Activated B cell treated with CpG ODN at 0.5 μM for 24 hours (primary cell): ENCODE results near the gene RAP1GAP2. TPM values are rescaled to one million over a fixed set of nuclear protein-coding genes. Genes with fewer than 3 reads are reported as not detected.

ENCODE experiments used
- ATAC-seq: fragments of 200-7000 bp; cut with Tn5 transposase; one replicate; pipeline ENCODE4 v1.10.0; 2021; ENCODE audit warnings: low read depth, mild to moderate bottlenecking, moderate library complexity
- CTCF ChIA-PET: fragments of 350-600 bp; sonication (Branson Sonifier 250); formaldehyde crosslinking; loops from one replicate; lab custom pipeline; 2021; ENCODE audit warnings: antibody characterized with exemption; lab: Charles Lee
- POLR2A ChIA-PET: fragments of 350-600 bp; sonication (Branson Sonifier 250); formaldehyde crosslinking; loops from one replicate; lab custom pipeline; 2021; ENCODE audit warnings: antibody characterized with exemption; lab: Charles Lee
- DNase-seq: peaks from one replicate; pipeline ENCODE4 v3.0.0; 2022
- H3K27ac Mint-ChIP-seq: one replicate; pipeline ENCODE4 v1.8.0; 2020; ENCODE audit warnings: mixed read lengths
- H3K27me3 Mint-ChIP-seq: one replicate; pipeline ENCODE4 v1.8.0; 2021; ENCODE audit warnings: mixed read lengths
- H3K36me3 Mint-ChIP-seq: one replicate; pipeline ENCODE4 v1.8.0; 2021; ENCODE audit warnings: low read depth, mixed read lengths
- H3K4me1 Mint-ChIP-seq: one replicate; pipeline ENCODE4 v1.8.0; 2021; ENCODE audit warnings: mixed read lengths
- H3K4me3 Mint-ChIP-seq: one replicate; pipeline ENCODE4 v1.8.0; 2020; ENCODE audit warnings: mild to moderate bottlenecking, mixed read lengths
- H3K9me3 Mint-ChIP-seq: one replicate; pipeline ENCODE4 v1.8.0; 2020; ENCODE audit warnings: mixed read lengths
- CTCF ChIP-seq: fragments of 200-600 bp; IDR thresholded peaks from one replicate; pipeline ENCODE4 v1.8.0; 2022; ENCODE audit warnings: antibody characterized with exemption, mild to moderate bottlenecking
- intact Hi-C: fragments of 100-400 bp; cut with micrococcal nuclease; formaldehyde crosslinking; loops from one replicate; pipeline ENCODE4 v1.15.1; 2024
- total RNA-seq: library from RNA; stranded (reverse); gene quantifications from 2 replicates; pipeline ENCODE4 v1.2.3, GENCODE V29; 2022

The RAP1GAP2 gene
- total RNA-seq, 1 donor from 2014 or later, result 2.6 TPM

GRCh38 chr17:2980904-2981246 is 184.6 kb downstream of the RAP1GAP2 start:
- CTCF ChIA-PET, result no interaction called here
- intact Hi-C loops, result no loop called here
- no peak overlapping the region for H3K27ac Mint-ChIP-seq
- peaks cover 40% of the 10 kb centered on the region for H3K36me3 Mint-ChIP-seq
- no peak for ATAC-seq
- H3K9me3 Mint-ChIP-seq, result no peaks in the 10 kb centered on the region
- no peak overlapping the region for H3K4me3 Mint-ChIP-seq
- no peak for TF ChIP-seq CTCF
- no peaks in the 10 kb centered on the region for H3K4me1 Mint-ChIP-seq
- POLR2A ChIA-PET, result interaction anchor here (0.6 kb wide), 1 partner anchor 64 kb away, joined by 3 read pairs; no protein-coding TSS in a partner anchor
- DNase-seq, result no peak
- no peaks in the 10 kb centered on the region for H3K27me3 Mint-ChIP-seq

GRCh38 chr17:2981325-2981724 is 185.1 kb downstream of the RAP1GAP2 start:
- no peak for DNase-seq
- no peak for TF ChIP-seq CTCF
- POLR2A ChIA-PET, result interaction anchor here (0.6 kb wide), 1 partner anchor 515 kb away, joined by 3 read pairs; no protein-coding TSS in a partner anchor
- no peak overlapping the region for H3K4me3 Mint-ChIP-seq
- H3K9me3 Mint-ChIP-seq, result no peaks in the 10 kb centered on the region
- no peak for ATAC-seq
- H3K27me3 Mint-ChIP-seq, result no peaks in the 10 kb centered on the region
- H3K27ac Mint-ChIP-seq, result no peak overlapping the region
- H3K36me3 Mint-ChIP-seq, result peaks cover 38% of the 10 kb centered on the region
- no peaks in the 10 kb centered on the region for H3K4me1 Mint-ChIP-seq
- CTCF ChIA-PET, result no interaction called here
- intact Hi-C loops, result no loop called here

- DNase-seq (no peak), ATAC-seq (no peak)
- Mint-ChIP-seq H3K4me3 (no peak overlapping the region), H3K36me3 (peaks cover 38% of the 10 kb centered on the region), H3K27me3 (no peaks in the 10 kb centered on the region), H3K9me3 (no peaks in the 10 kb centered on the region), H3K4me1 (no peaks in the 10 kb centered on the region), H3K27ac (no peak overlapping the region)
- TF ChIP-seq CTCF, result no peak
- ChIA-PET POLR2A (no interaction called here), CTCF (no interaction called here)
- intact Hi-C loops, result no loop called here
Observed at GRCh38 chr17:2982854-2983253, 186.6 kb downstream of the RAP1GAP2 start.

- no peak for TF ChIP-seq CTCF
- Mint-ChIP-seq H3K36me3 (peaks cover 40% of the 10 kb centered on the region), H3K27ac (no peak overlapping the region), H3K4me1 (no peaks in the 10 kb centered on the region), H3K4me3 (no peak overlapping the region), H3K27me3 (no peaks in the 10 kb centered on the region), H3K9me3 (no peaks in the 10 kb centered on the region)
- ChIA-PET POLR2A (no interaction called here), CTCF (no interaction called here)
- DNase-seq (no peak), ATAC-seq (no peak)
- intact Hi-C loops, result no loop called here
Observed at GRCh38 chr17:2983255-2983654, 187.0 kb downstream of the RAP1GAP2 start.

- POLR2A ChIA-PET, result no interaction called here
- no peak for ATAC-seq
- Mint-ChIP-seq H3K27ac (no peak overlapping the region), H3K4me1 (no peaks in the 10 kb centered on the region), H3K9me3 (peaks cover 3% of the 10 kb centered on the region), H3K4me3 (no peak overlapping the region), H3K27me3 (no peaks in the 10 kb centered on the region), H3K36me3 (peaks cover 42% of the 10 kb centered on the region)
- no peak for TF ChIP-seq CTCF
- CTCF ChIA-PET, result no interaction called here
- no peak for DNase-seq
- intact Hi-C loops, result no loop called here
Observed at GRCh38 chr17:2985318-2985717, 189.1 kb downstream of the RAP1GAP2 start.
